GM21367 (cell line): Measurements from ENCODE around the gene GNG3.
A peak's percentile ranks its signal among the peaks of the same experiment; 100 is the strongest.
"Not testable (repeated sequence)": the region's sequence is repeated elsewhere in the genome, so short reads cannot be mapped to it uniquely, and the experiment has no call there.

ENCODE experiments used
- ATAC-seq: cut with Tn5 transposase; IDR thresholded peaks from one replicate; pipeline ENCODE4 v1.9.1; 2021; ENCODE audit not compliant: unreplicated experiment

GNG3 gene

DNA sequence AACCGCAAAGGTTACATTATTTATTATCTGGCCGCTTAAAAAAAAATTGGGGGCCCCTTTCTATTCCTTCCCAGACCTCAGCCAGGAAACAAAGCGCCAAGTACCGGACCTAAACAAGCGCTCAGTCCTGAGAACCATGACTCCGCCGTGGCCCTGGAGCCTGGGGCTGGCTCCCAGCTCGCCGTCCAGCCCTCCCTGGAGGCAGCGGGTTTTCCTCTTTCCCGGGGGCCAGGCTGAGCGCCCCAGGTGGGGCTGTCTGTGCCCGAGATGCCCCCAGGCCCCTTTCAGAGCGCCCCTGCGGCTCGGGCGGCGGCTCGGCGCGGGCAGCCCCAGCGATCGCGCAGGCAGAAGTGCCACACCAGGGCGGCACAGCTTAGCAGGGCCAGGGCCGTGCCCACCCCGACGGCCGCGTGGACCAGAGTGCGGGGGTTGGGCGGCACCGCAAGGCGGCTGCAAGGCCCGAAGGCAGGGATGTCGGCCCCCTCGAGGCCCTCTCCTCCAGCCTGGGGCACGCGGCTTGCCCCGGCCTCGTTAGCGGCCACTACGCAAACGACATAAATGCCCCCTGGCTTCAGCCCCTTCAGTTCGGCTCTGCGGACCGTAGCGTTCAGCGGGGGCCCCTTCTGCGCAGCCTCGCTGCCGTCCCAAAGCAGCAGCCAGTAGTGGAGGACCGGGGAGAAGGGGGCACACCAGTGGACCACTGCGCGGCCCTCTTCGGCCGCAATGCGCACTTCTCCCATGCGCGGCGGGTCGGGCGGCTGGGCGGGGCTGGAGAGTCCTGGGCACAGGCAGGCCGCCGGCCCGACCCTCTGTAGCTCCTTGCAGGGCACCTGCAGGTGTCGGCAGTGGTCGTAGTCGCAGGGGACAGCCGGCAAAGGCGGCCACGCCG, 19.7 kb upstream of the GNG3 start:
- no peak for ATAC-seq

DNA sequence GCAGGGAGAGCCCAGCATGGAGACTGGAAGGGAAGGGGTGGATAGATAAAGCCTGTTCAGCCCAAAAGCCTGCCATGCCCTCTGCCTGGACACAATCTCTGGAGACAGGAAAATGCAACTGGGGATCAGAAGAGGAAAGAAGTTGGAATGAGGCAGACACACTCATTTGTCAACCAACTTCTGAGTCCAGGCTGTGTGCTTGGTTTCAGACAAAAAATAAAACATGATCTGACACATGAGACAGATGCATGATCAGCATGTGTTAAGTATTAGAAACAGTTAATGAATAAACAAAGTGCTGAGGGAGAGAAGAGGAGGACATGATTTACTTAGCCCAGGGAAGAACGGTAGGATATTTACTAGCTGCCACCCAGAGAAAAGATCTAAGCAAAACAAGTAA, 19.0 kb upstream of the GNG3 start:
- ATAC-seq = no peak

DNA sequence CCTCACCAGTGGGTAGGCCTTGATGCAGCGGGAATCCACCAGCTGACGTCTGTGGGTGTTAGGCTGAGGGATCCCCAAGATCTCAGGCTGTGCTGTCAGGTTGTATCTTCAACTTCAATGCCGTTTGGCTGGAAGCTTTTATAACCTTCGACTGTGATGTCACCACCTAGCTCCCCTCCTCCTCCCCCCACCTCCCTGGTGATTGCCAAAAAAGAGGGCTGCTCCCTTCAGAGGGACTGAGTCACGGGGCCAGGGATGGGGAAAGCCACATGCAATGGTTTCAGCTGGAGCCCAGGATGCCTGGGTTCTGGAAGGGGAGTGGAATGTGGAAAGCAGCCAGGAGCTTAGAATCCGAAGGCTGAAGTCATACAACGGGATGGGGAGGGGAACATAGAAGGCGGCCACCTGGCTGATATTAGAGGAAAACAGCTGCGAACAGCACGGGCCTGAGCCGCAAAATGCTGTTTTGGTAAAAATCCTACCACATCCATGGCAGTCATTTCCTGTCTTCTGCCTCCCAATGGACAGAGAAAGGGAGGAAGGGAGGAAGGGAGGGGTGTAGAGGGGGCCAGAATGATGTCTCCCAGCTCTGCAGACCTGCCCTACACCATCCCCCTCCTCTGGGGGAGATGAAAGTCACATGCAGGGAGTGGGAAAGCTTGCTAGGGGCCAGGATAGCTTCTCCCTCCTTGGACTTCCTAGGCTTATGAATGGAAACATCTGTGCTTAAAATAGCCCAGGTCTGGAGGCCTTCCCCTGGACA, 17.9 kb upstream of the GNG3 start, which contains the start of gene LRRN4CL:
Gene LRRN4CL (minus strand): TSS at position 110 of the 763 bp plus-strand sequence. CDS start 1,022 bp downstream, outside the sequence.
- no peak for ATAC-seq

DNA sequence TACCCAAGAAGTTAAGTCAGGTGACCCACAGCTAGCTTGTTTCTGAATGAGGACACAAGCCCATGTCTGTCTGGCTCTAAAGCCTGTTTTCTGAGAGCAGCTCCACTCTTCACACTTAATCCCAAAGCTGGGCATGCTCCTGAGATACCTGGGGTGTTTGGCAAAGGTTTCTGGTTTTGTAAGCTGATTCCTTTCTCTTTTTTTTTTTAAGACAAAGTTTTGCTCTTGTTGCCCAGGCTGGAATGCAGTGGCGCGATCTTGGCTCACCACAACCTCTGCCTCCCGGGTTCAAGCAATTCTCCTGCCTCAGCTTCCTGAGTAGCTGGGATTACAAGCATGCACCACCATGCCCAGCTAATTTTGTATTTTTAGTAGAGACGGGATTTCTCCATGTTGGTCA, 13.9 kb upstream of the GNG3 start:
- not testable (repeated sequence) for ATAC-seq

DNA sequence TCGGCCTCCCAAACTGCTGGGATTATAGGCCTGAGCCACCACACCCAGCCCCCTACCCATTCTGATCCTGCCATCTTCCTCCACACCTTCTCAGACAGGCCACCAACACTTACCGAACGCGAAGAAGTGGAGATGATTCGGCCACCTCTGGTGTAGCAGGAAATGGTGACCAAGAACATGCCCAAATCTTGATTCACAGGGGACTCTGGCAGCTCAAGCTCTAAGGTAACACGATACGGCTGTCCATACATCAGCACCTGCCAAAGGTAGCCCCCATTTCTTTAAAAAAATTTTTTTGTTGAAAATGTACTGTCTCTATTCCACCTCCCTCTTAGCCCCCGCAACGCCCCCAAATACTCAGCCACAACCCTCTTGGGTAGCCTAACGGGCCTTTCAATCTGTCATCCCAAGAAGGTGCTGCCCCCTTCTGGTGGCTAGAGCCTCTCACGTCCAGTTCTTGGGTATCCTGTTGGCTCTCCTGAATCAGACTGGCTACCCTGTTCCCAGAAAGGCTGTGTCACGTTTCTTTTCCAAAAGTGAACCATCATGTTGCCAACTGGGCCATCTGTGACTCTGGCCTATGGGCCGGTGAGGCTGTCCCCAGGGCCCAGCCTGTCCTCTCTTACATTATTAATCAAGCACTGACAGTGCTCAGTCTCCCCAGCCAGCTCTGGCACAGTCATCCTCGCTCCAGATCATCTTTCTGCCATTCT, 12.9 kb upstream of the GNG3 start:
- ATAC-seq = no peak

DNA sequence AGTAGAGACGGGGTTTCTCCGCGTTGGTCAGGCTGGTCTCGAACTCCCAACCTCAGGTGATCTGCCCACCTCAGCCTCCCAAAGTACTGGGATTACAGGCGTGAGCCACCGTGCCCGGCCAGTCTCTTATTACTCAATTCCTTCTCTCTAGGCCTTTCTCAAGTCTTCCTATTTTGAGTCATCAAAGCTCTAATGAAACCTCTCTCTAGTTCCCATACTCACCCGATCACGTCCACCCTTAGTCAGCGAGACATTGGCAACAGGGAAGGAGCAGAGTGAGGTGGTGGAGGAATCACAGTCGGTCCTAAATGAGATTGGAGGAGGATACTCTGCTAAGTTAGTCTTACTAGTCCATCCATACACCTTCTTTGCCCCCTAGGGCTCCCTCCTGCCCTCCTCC, 5.2 kb upstream of the GNG3 start:
- no peak for ATAC-seq

DNA sequence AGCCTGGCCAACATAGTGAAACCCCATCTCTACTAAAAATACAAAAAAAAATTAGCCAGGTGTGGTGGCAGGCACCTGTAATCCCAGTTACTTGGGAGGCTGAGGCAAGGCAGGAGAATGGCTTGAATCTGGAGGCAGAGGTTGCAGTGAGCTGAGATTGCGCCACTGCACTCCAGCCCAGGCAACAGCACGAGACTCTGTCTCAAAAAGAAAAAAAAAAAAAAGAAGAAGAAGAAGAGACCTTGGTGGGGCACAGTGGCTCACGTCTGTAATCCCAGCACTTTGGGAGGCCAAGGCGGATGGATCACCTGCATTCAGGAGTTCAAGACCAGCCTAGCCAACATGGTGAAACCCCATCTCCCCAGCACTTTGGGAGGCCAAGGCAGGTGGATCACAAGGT, 3.6 kb upstream of the GNG3 start:
- ATAC-seq = not testable (repeated sequence)

DNA sequence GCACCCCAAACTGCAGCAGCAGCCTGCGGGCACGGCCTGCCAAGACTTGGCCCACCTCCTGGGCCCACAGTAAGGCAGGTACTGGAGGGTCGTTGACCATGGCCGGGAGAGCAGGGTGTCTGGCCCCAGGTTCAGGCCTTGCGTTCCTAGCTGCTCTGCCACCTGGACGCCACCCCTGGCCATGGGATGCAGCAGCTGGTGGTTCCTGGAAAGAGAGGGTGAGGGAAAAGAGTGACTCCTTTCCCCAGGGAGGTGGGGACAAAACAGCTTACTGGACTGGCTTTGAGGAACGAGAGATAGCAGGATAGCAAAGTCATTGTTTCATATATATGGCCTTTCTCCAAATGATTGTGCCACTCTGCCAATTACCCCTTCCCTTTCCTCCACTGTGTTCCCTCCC, 2.1 kb upstream of the GNG3 start:
- no peak for ATAC-seq

DNA sequence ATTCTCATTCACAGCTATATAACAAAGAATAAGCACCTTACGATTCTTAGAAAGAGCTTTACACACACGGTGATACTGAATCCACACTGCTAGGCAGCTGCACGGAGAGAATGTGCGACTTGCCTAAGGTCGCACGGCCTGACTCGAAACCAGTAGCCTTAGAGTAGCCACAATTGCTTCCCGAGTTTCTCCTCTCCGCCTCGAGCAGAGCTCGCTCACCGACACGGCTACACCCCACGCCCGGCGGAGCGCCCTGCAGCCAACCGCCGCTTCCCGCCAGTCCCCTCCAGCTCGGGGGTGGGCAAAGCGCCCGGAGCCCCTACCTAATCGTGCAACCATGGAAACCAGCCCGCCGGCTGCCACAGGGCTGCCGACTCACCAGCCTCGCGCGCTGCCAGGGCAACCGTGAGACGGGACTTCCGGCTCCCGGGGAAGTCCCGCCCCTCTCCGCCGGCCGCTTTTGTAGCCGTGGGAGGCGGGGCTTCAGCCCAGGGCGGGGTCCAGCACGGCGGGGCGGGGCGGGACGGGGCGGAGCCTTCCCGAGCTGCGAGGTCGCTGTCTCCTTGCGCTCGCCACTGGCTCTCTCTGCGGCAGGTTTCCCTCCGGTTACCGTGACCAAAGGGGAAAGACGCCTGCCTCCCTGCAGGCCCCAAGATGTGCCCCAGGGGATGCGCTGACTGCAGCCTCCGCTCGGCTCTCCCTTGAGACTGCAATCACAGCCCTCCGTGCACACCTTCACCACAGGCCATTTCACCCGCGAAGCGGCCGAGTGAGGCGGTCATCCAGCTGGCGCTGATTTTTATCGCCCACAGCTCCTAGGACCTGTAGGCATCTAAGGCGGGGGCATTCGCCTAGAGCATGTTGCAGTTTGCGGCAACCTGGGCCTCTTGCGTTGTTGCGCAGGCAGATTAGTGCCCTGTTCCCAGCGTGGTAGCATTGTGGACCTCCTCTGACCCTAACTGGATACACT, 1.3 kb upstream of the GNG3 start:
- ATAC-seq = peak; percentile 54

DNA sequence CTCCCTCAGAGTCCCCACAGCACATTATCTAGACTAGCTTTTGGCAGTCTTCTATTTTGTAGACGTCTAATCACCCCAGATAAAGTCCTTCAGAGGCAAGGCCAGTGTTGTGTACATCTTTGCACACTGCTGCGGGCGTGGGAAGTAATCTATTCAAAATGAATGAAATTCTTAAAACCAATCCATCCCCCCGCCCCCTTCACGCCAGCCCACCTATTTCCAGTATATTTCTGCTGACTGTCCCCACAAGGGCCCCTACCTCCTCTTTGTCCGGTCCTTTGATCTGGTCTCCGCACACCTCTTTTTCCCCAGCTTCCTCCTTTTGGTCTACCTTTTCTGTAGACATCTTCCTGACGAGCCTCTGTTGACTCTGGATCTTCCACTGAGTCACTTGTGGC, 627 bp upstream of the GNG3 start:
- ATAC-seq = no peak

DNA sequence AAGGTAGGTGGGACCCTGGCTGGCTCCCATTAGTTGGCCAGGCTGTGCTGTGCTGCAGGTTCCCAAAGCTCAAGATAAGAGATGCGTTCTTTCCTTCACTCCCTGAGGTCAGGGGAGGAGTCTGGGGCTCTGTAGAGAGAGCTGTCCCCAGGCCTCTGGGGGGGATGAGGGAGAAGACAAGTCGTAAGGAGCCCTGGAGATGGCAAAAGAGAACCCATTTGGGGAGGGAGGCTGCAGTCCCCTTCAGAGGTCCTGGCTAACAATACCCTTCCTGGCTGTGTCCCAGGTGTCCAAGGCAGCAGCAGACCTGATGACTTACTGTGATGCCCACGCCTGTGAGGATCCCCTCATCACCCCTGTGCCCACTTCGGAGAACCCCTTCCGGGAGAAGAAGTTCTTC, 916 bp downstream of the GNG3 start:
- no peak for ATAC-seq

DNA sequence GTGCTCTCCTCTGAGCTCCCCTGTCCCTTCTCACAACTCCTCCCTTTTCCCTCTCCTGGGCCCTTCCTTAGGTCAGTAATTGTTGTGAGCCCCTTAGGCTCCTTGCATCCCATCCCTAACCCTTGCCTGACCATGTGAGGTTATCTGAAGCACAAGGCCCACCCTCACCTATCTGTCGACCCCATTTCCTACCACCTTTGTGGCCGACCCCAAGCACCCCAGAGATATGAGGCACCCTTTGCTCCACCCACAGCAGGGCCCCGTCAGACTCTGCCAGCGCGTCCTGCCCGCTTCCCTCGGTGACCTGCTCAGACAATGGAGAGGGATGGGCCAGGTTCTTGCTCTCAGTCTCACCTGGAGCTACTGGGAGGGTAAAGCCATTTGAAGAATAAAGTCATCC, 1.3 kb downstream of the GNG3 start:
- no peak for ATAC-seq

DNA sequence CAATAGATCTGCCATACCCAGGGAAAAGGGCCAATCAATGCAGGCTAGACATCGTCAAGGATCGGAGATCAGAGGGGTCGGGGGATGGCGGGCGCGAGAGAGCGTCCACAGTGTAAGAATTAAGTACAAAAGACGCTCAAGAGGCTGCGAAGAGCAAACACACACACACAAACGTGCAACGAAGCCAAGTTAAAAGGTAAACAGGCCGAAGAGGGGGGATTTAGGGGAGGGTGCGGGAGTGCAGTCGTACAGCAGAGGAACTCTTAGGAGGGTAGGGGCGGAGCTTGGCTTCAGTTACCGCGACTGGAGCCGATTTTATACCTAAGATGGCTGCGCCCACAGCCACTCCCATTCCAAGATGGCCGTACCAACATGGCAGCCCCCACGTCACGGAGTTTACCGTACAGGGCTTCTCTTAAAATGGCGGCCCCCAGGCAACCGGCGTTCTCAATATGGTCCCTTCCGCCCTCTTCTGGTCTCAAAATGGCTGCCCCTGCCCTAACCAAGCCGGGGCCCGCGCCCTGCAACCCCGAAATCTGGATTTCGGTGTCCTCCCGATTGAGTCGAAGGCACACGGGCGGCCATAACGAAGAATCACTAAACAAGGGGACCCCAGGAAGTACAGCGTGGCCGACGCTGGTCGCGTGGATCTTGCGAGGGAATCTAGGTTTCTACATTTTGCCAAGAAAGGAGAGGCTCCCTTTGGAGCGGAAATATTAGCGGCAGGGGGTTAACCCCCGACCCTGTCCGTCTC, 1.9 kb downstream of the GNG3 start:
- peak; percentile 56 for ATAC-seq

DNA sequence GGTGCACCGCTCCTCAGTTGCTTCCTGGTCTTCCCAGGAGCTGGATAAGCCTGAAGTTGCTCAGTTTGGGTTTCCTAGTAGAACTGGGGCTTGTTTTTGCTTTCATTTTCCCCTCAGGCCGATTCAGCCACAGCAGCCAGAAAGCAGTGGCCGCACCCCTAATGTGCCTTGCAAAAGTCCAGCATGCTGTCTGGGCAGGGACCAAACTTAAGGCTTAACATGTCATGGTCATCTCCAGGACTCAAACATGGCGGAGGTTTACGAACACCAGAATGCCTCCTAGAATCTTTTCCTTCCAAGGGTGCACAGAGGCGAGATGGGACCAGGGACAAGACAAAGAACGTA, 2.5 kb downstream of the GNG3 start:
- no peak for ATAC-seq

DNA sequence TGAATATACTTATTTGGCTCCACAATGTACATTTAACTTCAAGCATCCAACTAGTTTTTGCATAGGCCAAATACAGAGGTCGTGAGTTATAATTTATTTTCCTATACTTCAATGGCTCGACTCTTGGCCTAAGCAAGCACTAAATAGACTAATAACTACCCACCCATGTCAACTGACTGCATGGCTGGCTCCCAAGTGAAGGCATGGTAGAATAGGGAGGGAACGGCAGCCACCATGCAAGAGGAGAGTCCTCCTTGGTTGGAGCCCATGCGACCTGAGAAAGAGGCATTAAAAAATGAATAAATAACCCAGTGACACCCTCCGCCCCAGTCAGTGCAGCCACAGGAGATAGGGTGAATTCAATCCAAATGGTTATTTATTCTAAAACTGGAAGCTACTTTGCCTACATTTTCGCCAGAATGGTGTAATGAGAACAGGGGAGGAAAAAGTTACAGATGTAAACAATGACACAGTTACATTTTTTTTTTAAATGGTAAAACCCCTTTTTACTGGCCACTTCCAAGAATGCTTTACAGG, 4.9 kb downstream of the GNG3 start:
- no peak for ATAC-seq

DNA sequence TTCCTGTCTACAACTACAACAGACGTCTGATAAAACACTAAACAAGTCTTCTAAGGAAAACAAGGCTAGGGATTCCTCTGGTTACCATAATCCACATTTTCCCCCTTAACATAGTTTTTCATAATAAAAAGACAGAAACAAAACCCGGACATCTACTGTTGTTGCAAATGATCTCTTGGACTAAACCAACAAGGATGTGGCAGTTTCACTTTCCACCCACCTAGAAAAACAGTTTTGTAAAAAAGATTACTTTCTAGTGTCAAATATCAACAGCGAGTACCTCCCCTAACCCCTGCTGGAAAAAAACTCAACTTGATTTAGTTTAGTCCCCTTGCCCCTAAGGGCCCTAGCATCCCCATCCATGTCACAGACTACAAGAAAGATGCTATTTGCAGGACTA, 5.4 kb downstream of the GNG3 start:
- ATAC-seq = no peak

DNA sequence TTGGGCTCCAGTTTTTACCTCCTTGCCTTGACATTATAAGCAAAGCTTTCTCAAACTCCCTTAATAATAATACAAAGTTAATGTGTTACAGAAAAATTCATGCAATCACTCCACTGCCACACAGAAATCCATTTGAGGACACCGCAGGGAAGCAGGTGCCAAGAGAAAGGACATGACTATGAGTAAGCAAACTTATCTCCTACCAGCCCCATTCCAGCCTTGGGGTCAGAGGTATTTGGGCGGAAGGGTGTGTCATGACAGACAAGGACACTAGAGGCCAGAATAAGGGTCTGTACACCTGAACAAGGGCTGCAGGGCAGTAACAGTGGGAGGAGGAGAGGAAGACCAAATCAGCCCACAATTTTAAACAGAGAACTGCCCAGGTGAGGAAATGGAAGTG, 5.9 kb downstream of the GNG3 start:
- no peak for ATAC-seq

DNA sequence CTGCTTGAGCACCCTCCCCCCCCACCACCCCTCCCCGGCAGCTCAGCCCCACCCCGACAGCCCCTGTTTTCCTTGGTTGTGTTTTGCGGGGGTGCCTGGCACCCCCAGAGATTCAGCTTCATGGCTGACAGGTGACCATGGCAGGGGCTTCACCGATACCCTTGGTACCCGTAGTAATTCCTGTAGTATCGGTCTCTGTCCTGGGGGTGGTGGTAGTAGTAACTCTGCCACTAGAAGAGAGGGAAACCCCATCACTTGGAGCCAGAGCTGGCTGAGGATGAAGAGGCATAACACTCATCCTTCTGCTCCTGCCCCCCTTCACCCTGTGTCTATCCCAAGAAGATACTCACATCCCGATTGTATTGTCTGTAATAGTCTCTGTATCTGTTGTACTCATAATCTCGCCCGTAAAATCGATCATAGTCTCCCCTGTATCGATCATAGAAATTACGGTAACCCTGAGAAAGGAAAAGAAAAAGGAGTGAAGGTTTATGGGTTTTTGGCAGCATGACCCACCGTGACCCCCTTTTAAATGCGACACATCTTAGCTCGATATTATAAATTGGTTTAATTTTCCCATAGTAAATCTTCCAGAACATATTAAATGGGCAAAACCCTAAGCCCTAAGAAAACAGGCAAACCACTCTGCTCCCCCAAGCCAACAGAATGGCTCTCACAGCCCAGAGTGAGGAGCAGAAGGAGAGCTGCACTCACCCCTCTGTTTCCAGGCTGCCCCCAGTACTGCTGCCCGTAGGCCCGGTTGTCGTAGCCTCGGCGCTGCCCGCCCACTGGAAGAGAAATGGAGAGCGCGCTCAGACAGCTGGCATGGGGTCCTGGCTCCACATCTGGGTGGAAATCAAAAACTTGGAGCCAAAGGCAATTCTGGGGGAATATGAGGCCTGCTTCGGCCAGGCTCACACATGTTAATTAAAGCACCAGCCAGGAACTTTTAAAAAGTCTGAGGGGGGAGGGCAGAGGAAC, 8.0 kb downstream of the GNG3 start:
- ATAC-seq = no peak
